ENCODE measurements around the gene FYB1.

FYB1 gene

DNA sequence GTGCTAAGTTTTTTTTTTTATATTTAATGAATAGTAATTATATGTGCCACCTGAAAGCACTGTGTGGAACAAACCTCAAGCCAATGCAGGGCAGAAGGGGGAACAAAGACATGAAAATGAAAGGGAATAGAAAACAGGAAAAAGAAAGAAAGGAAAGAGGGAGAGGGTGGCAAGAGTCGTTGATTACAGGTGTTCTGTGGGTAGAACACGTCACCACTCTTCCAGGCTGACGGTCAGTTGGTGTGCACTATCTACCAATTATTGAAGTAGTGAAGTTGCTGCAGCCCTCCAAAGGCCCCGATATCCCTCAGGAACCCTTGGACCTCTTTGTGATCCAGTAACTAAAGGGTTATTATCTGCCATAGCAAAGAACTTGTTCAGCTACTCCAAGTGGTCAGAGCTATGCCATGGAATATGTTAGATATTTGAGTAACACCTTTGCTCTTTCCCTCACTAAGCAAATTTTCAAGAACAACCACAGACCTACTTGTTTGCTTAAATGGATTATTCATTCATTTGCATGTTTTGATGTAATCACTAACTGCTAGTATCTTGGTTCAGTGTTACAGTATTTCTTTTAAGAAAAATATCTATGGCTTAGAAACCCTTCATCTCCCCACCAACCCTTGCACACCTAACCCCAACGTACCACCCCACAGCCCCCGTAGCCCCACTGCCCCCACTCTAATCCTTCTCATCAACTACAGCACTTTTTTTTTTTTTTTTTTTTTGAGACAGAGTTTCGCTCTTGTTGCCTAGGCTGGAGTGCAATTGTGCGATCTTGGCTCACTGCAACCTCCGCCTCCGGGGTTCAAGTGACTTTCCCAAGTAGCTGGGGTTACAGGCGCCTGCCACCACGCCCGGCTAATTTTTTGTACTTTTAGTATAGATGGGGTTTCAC is 31.3 kb downstream of the FYB1 start:
- Histone ChIP-seq H3K27ac (replicated peaks) (no peak overlapping the region), H3K4me3 (replicated peaks; ENCODE audit: insufficient read depth, low read length) (no peak overlapping the region), H3K27me3 (ENCODE audit: insufficient read depth, poor library complexity, severe bottlenecking) (no peaks in the 10 kb centered on the region)
- no peak for DNase-seq (ENCODE audit: low read depth in 1 of 2, low spot score in 1 of 2)
- no peak for TF ChIP-seq POLR2AphosphoS5 (IDR thresholded peaks at IDR 0.05; ENCODE audit: low read depth)
- TF ChIP-seq, protein P1, sequence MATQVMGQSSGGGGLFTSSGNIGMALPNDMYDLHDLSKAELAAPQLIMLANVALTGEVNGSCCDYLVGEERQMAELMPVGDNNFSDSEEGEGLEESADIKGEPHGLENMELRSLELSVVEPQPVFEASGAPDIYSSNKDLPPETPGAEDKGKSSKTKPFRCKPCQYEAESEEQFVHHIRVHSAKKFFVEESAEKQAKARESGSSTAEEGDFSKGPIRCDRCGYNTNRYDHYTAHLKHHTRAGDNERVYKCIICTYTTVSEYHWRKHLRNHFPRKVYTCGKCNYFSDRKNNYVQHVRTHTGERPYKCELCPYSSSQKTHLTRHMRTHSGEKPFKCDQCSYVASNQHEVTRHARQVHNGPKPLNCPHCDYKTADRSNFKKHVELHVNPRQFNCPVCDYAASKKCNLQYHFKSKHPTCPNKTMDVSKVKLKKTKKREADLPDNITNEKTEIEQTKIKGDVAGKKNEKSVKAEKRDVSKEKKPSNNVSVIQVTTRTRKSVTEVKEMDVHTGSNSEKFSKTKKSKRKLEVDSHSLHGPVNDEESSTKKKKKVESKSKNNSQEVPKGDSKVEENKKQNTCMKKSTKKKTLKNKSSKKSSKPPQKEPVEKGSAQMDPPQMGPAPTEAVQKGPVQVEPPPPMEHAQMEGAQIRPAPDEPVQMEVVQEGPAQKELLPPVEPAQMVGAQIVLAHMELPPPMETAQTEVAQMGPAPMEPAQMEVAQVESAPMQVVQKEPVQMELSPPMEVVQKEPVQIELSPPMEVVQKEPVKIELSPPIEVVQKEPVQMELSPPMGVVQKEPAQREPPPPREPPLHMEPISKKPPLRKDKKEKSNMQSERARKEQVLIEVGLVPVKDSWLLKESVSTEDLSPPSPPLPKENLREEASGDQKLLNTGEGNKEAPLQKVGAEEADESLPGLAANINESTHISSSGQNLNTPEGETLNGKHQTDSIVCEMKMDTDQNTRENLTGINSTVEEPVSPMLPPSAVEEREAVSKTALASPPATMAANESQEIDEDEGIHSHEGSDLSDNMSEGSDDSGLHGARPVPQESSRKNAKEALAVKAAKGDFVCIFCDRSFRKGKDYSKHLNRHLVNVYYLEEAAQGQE (IDR thresholded peaks at IDR 0.05; ENCODE audit: insufficient replicate concordance, low read depth), result no peak
- TF ChIP-seq, protein P2, sequence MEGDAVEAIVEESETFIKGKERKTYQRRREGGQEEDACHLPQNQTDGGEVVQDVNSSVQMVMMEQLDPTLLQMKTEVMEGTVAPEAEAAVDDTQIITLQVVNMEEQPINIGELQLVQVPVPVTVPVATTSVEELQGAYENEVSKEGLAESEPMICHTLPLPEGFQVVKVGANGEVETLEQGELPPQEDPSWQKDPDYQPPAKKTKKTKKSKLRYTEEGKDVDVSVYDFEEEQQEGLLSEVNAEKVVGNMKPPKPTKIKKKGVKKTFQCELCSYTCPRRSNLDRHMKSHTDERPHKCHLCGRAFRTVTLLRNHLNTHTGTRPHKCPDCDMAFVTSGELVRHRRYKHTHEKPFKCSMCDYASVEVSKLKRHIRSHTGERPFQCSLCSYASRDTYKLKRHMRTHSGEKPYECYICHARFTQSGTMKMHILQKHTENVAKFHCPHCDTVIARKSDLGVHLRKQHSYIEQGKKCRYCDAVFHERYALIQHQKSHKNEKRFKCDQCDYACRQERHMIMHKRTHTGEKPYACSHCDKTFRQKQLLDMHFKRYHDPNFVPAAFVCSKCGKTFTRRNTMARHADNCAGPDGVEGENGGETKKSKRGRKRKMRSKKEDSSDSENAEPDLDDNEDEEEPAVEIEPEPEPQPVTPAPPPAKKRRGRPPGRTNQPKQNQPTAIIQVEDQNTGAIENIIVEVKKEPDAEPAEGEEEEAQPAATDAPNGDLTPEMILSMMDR (IDR thresholded peaks at IDR 0.05; ENCODE audit: insufficient read depth, low read length), result no peak
- no peak for TF ChIP-seq SPI1 (IDR thresholded peaks at IDR 0.05; ENCODE audit: borderline replicate concordance, low read depth)
- TF ChIP-seq GABPA (IDR thresholded peaks at IDR 0.05; ENCODE audit: low read depth), result no peak

DNA sequence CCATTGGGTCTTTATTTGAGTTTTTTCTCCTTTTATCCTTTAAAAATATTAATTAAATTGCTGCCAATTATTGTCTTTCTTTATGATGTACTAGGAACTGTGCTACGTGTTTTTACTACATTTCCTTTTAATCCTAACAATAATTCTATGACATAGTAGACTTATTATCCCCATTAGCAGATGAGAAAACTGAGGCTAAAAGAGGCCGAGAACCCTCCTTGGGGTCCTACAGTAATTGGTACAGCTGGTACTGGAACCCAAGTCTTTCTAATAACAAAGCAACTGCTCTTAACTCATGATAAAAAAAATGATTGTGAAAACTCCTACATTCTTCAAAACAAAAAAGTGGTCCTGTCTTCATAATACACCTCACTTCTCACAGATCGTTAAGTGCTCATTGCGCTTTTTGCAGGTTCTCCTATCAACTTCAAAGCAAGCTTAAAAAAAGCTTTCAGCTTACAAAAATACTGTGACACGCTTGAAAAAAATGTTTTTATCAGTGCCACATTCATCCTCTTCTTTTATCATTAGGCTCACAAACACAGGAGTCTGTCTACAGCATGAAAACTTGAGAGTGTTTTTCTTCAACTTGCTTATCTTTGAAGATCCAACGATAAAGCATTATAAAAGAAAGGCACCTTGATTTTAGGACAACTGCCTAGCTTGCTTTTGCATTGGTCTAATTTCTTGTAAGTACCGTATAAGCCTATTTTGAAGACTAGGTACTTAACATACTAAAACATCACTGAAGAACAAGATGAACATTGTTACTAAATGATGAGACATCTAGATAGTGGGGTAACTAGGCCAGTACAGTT is 32.4 kb downstream of the FYB1 start:
- H3K27me3 ChIP-seq (ENCODE audit: insufficient read depth, poor library complexity, severe bottlenecking), result no peaks in the 10 kb centered on the region
- TF ChIP-seq SPI1 (IDR thresholded peaks at IDR 0.05; ENCODE audit: borderline replicate concordance, low read depth), result no peak
- TF ChIP-seq, protein P2 (IDR thresholded peaks at IDR 0.05; ENCODE audit: insufficient read depth, low read length), result no peak
- TF ChIP-seq POLR2AphosphoS5 (IDR thresholded peaks at IDR 0.05; ENCODE audit: low read depth), result no peak
- no peak overlapping the region for H3K27ac ChIP-seq (replicated peaks)

DNA sequence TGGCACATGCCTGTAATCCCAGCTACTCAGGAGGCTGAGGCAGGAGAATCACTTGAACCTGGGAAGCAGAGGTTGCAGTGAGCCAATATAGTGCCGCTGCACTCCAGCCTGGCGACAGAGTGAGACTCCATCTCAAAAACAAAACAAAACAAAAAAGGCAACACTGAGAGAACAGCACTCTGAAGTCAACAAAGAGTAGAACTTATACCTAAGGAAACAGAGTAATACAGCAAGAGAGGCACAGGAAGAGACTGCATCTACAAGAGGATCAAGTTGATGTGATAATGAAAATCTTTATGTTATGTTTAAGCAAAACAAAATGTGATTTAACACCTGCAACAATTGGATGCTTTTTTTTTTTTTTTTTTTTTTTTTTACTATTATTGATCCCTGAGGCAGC is 33.1 kb downstream of the FYB1 start:
- Histone ChIP-seq H3K27me3 (ENCODE audit: insufficient read depth, poor library complexity, severe bottlenecking) (no peaks in the 10 kb centered on the region), H3K27ac (replicated peaks) (no peak overlapping the region)
- TF ChIP-seq POLR2AphosphoS5 (IDR thresholded peaks at IDR 0.05; ENCODE audit: low read depth) (no peak), SPI1 (IDR thresholded peaks at IDR 0.05; ENCODE audit: borderline replicate concordance, low read depth) (no peak), GABPA (IDR thresholded peaks at IDR 0.05; ENCODE audit: low read depth) (no peak)
- TF ChIP-seq, protein P2 (IDR thresholded peaks at IDR 0.05; ENCODE audit: insufficient read depth, low read length), result no peak
- TF ChIP-seq, protein P1 (IDR thresholded peaks at IDR 0.05; ENCODE audit: insufficient replicate concordance, low read depth), result no peak

More for the DNA sequence above, 32.4 kb downstream of the FYB1 start:
- H3K4me3 ChIP-seq (replicated peaks; ENCODE audit: insufficient read depth, low read length), result no peak overlapping the region
- DNase-seq (ENCODE audit: low read depth in 1 of 2, low spot score in 1 of 2), result no peak

More for the DNA sequence above, 33.1 kb downstream of the FYB1 start:
- no peak for DNase-seq (ENCODE audit: low read depth in 1 of 2, low spot score in 1 of 2)
- H3K4me3 ChIP-seq (replicated peaks; ENCODE audit: insufficient read depth, low read length), result no peak overlapping the region

Data from HL-60 (cell line).